Stimulated activated CD8-positive, alpha-beta memory T cell treated with anti-CD3 and anti-CD28 coated beads, Interleukin-12 subunit alpha, Interleukin-12 subunit beta, amount 100 ng/mL, for 24 hours (primary cell): ENCODE results near the gene SPTY2D1.
"Not testable (repeated sequence)": the region's sequence is repeated elsewhere in the genome, so short reads cannot be mapped to it uniquely, and the experiment has no call there.

ENCODE experiments used
- DNase-seq: peaks from one replicate; pipeline ENCODE4 v3.0.0-alpha.2; 2020; ENCODE audit errors: extremely low read depth

The SPTY2D1 gene

GRCh38 chr11:18634140-18635032 lies at the start of gene SPTY2D1:
TSS of gene SPTY2D1 (minus strand) at chr11:18634342. CDS start at chr11:18634257, 85 bp downstream.
- DNase-seq, result peak; percentile 95

GRCh38 chr11:18682466-18682865 lies 48.3 kb upstream of the SPTY2D1 start:
- no peak for DNase-seq

GRCh38 chr11:18681949-18682348 lies 47.8 kb upstream of the SPTY2D1 start:
- not testable (repeated sequence) for DNase-seq

- DNase-seq, result no peak
These were observed 43.4 kb upstream of the SPTY2D1 start for GRCh38 chr11:18677560-18677959.

- no peak for DNase-seq
These were observed 42.7 kb upstream of the SPTY2D1 start for GRCh38 chr11:18676803-18677202.

GRCh38 chr11:18672209-18672608 lies 38.1 kb upstream of the SPTY2D1 start:
- DNase-seq, result peak; percentile 3

GRCh38 chr11:18671246-18671645 lies 37.1 kb upstream of the SPTY2D1 start:
- no peak for DNase-seq

- DNase-seq, result no peak
These were observed 35.6 kb upstream of the SPTY2D1 start for GRCh38 chr11:18669711-18670110.

GRCh38 chr11:18669219-18669596 lies 35.1 kb upstream of the SPTY2D1 start:
- no peak for DNase-seq

GRCh38 chr11:18668131-18668530 lies 34.0 kb upstream of the SPTY2D1 start:
- DNase-seq, result no peak

GRCh38 chr11:18665353-18665872 lies 31.3 kb upstream of the SPTY2D1 start:
- DNase-seq, result not testable (repeated sequence)

- no peak for DNase-seq
These were observed 23.5 kb upstream of the SPTY2D1 start for GRCh38 chr11:18657673-18658072.

- DNase-seq, result no peak
These were observed 16.9 kb upstream of the SPTY2D1 start for GRCh38 chr11:18650859-18651557.

GRCh38 chr11:18650353-18650752 lies 16.2 kb upstream of the SPTY2D1 start:
- DNase-seq, result no peak

GRCh38 chr11:18643034-18643433 lies 8.9 kb upstream of the SPTY2D1 start:
- not testable (repeated sequence) for DNase-seq

GRCh38 chr11:18641677-18642076 lies 7.5 kb upstream of the SPTY2D1 start:
- no peak for DNase-seq

- no peak for DNase-seq
These were observed 644 bp downstream of the SPTY2D1 start for GRCh38 chr11:18633256-18634139.

GRCh38 chr11:18632841-18633240 lies 1.3 kb downstream of the SPTY2D1 start:
- no peak for DNase-seq

GRCh38 chr11:18624161-18624560 lies 10.0 kb downstream of the SPTY2D1 start:
- DNase-seq, result no peak

- no peak for DNase-seq
These were observed 10.4 kb downstream of the SPTY2D1 start for GRCh38 chr11:18623707-18624106.

- no peak for DNase-seq
These were observed 15.7 kb downstream of the SPTY2D1 start for GRCh38 chr11:18618342-18619025.
